ENCODE data around the gene PPP1R27.

PPP1R27 gene

DNA sequence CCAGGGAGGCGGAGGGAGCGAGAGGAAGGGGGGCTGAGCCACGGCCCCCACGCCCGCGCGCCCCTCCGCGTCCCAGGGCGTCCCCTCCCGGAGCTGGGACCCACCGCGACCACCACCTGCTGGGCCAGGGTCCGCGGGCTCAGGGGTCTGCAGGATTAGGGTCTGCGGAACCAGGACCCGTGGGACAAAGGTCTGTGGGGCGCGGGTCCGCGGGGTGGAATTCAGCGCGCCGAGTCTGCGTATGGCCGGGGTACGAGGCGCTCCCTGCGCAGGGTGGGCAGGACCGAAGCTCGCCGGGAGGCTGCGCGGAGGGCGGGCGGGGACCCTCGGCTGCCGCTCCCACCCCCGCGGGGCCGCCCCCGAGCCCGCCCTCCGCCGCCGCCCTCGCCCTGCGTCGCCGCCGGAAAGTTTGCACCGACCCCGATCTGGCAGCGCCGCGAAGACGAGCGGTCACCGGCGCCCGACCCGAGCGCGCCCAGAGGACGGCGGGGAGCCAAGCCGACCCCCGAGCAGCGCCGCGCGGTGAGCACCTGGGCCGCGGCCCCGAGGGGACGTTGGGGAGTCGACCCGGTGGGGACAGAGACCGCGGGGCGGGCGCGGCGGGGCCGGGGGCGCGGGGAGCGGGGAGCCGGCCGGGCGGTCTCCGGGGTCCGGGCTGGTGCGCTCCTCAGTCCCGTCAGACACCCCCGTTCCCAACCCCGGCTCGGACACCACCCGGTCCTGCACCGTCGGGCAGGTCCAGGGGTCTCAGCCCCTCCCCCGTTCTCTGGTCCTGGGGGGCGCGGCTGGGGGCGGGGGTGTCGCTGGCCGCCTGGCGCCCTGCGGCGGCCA, 30.9 kb downstream of the PPP1R27 start, which contains the start of gene GCGR:
Gene GCGR, plus strand, starts transcription at position 423 of the 831 bp plus-strand sequence. CDS start 4,869 bp downstream, outside the sequence.
- no peak for DNase-seq

DNA sequence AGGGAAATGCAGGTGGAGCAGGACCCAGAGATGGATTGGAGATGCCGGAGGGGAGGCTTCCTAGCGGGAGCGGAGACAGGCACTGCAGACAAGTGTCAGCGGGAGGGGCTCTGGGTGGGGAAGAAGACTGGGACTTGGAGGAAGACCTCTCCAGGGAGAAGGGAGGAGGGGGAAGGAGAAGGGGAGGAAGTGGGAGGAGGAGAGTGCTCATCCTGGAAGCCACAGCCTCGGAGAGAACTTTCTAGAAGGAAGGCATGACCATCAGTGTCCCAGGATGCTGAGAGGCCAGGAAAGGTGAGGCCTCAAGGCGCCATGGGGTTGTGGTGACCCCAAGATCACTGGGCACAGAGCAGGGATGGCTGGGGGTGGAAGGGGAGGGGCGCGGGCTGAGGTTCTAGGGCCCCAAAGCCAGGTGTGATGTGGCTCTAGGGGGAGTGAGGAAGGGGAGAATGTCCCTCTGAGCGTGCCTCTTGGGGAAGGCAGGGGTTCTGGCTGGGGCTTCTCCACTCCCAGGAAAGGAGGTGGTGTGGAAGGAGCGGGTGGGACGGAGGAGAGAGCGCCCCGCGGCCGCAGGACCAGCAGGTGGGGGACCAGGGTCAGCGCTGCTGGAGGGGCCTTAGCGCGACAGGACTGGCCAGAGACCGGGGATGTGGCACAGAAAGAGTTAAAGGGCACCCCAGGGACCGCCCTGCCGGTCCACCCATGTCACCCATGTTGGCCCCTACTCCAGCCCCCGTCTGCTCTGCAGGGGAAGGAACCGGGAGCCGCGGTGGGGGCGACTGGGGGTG, 31.8 kb downstream of the PPP1R27 start:
- DNase-seq = no peak

DNA sequence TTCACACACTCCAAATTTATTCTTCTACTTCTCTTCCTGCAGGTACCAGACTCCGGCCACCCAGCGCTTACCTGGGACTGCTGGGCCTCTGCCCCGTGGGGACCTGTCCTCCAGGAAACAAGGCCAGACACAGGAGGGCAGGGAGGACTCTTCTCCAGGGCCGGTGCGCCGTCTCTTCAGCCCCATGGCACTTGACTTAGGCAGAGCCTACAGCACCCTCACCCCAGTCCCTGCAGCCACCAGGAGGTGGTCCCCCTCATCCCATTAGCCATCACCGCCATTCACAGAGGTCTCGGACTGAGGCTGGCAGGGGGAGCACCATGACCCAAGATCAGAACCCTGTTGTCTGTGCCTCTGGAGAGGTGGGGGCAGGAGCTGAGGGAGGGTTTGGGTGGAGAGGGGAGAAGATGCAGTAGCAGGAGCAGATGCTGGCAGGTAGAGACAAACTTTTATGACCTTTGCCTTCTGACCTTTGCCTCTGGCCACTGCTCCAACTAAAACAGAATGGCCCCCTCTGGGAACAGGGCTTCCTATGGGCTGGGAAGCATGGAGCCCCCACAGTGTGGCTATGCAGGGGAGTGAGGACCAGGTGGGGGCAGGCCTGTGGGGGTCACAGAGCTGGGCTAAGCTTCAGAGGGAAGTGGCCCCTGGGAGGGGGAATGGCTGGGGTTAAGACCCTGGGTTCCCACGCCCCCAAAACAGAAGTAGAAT, 32.6 kb downstream of the PPP1R27 start:
- DNase-seq = no peak

DNA sequence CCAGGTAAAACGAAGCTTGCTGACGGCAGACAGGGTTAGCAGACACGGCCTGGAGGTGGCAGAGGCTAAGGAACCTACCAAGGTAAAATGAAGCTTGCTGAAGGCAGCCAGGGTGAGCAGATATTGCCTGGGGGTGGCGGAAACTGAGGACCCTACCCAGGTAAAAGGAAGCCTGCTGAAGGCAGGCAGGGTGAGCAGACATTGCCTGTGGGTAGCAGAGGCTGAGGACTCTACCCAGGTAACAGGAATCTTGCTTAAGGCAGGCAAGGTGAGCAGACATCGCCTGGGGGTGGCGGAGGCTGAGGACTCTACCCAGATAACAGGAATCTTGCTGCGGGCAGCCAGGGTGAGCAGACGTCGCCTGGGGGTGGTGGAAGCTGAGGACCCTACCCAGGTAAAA, 33.5 kb downstream of the PPP1R27 start:
- DNase-seq = no peak

DNA sequence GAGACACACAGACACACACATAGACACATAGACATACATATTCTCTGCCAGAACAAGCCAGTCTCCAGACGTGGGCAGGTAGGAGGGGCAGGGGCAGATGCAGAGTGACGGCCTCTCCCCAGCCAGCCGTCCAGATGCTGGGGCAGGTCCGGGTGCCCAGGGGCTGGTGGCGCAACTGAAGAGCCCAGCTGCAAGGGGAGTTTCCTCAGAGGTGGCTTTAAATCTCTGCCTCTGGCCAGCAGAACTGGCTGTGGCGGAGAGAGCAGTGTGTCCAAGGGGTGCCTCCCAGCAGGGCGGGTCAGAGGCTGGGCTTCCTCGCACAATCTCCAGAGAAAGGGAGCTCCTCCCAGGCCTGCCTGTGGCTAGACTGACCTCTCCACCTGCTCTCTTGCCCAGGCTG, 40.3 kb downstream of the PPP1R27 start:
- DNase-seq = no peak

DNA sequence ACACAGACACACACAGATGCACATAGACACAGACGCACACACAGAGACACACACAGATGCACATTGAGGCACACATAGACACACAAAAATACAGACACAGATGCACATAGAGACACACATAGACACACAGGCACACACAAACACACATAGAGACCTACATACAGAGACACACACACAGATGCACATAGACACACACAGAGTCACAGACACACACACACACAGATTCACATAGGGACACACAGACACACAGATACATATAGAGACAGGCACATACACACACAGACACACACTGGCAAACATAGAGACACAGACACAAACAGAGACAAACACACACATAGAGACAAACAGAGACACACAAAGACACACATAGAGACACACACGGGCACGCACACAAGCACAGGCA, 40.8 kb downstream of the PPP1R27 start:
- no peak for DNase-seq

DNA sequence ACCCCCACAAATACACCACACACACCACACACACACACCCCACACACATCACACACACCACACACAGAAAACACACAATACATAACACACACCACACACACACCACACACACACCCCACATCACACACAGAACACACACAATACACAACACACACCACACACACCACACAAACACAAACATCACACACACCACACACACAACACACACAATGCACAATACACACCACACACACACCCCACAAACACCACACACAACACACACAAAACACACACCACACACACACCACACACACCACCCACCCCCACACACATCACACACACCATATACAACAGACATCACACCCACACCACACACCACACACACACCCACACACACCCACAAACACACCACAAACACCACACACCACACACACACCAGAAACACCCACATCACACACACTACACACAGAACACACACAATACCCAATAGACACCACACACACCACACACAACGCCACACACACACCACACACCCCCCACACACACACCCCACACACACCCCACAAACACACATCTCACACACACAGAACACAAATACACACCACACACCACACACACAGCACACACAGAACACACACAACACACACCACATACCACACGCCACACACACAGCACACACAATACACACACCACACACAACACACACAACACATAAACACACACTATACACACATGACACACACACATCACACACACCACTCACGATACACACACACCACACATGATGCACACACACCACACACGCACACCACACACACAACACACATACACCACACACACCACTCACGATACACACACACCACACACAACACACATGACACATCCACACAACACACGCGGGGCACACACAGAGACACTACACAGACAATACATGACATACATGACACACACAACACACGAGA, 41.9 kb downstream of the PPP1R27 start:
- no peak for DNase-seq

Data from fibroblast of skin of back (primary cell).